Retina (tissue), 1 donor: ENCODE measurements around the gene LNPEP.
"Not testable (repeated sequence)": the region's sequence is repeated elsewhere in the genome, so short reads cannot be mapped to it uniquely, and the experiment has no call there.

ENCODE experiments used
- DNase-seq: peaks from one replicate; pipeline ENCODE4 v3.0.0-alpha.2; 2016

Gene LNPEP

GRCh38 chr5:96930589-96930988 lies 5.3 kb upstream of the LNPEP start:
- no peak for DNase-seq

GRCh38 chr5:96931037-96931436 lies 4.8 kb upstream of the LNPEP start:
- DNase-seq = not testable (repeated sequence)

- no peak for DNase-seq
Measured at GRCh38 chr5:96931605-96932004, 4.3 kb upstream of the LNPEP start.

GRCh38 chr5:96932026-96932425 lies 3.9 kb upstream of the LNPEP start:
- DNase-seq = no peak

- DNase-seq = no peak
Measured at GRCh38 chr5:96933764-96934707, 1.8 kb upstream of the LNPEP start.

GRCh38 chr5:96934708-96935558 lies 947 bp upstream of the LNPEP start:
- peak; percentile 99 for DNase-seq

GRCh38 chr5:96936431-96937320 lies 796 bp downstream of the LNPEP start:
- peak; percentile 59 for DNase-seq

- no peak for DNase-seq
Measured at GRCh38 chr5:96940586-96940985, 4.7 kb downstream of the LNPEP start.

GRCh38 chr5:96941140-96941539 lies 5.3 kb downstream of the LNPEP start:
- DNase-seq = no peak

- DNase-seq = no peak
Measured at GRCh38 chr5:96942078-96942477, 6.2 kb downstream of the LNPEP start.

GRCh38 chr5:96942911-96943310 lies 7.0 kb downstream of the LNPEP start:
- DNase-seq = no peak

- DNase-seq = no peak
Measured at GRCh38 chr5:96943799-96944198, 7.9 kb downstream of the LNPEP start.

GRCh38 chr5:96945144-96945897 lies 9.4 kb downstream of the LNPEP start:
- no peak for DNase-seq

- DNase-seq = no peak
Measured at GRCh38 chr5:96946381-96946780, 10.5 kb downstream of the LNPEP start.

- DNase-seq = no peak
Measured at GRCh38 chr5:96952118-96952750, 16.4 kb downstream of the LNPEP start.

- DNase-seq = no peak
Measured at GRCh38 chr5:96952974-96953730, 17.3 kb downstream of the LNPEP start.

- no peak for DNase-seq
Measured at GRCh38 chr5:96957254-96958049, 21.6 kb downstream of the LNPEP start.

- no peak for DNase-seq
Measured at GRCh38 chr5:96958977-96959376, 23.1 kb downstream of the LNPEP start.

GRCh38 chr5:96961053-96961452 lies 25.2 kb downstream of the LNPEP start:
- DNase-seq = no peak

GRCh38 chr5:96962540-96962991 lies 26.7 kb downstream of the LNPEP start:
- DNase-seq = no peak
